Left colon (tissue), 2 donors: ENCODE data around the gene ID4. TPM values are rescaled to one million over a fixed set of nuclear protein-coding genes. Genes with fewer than 3 reads are reported as not detected.

ENCODE experiments used
- ATAC-seq: fragments of 200-7000 bp; cut with Tn5 transposase; one replicate; pipeline ENCODE4 v1.9.1; 2020; ENCODE audit warnings: mild to moderate bottlenecking, moderate library complexity
- DNase-seq, 2 donors: peaks; one replicate each; pipeline ENCODE4 v3.0.0-alpha.2; 2020
- intact Hi-C, 2 donors: fragments of 100-400 bp; cut with DNase I in 1 of 2; cut with micrococcal nuclease in 1 of 2; formaldehyde crosslinking; loops; one replicate each; pipeline versions ENCODE4 v1.11.2 to v1.14.0; 2022; cut with DNase I, micrococcal nuclease
- long read RNA-seq: library from polyadenylated mRNA; unstranded; transcript quantifications from one replicate; pipeline ENCODE4 v2.0.0, GENCODE V29; 2021
- total RNA-seq, 2 donors: library from RNA; stranded (reverse); fragmentation: NEBNext Ultra II Directional; extraction: Animal tissue kit (Norgen Biotek cat#: 25700); gene quantifications; one replicate each; pipeline ENCODE4 v1.2.1, GENCODE V29; 2021
- donor health status: DM: no; HTN: no; CAD: no.
- donor health status: DM: yes; HTN: yes; CAD: no.

Gene ID4
- total RNA-seq, result 1 to 10 TPM; 2.8 to 7.1 TPM
- long read RNA-seq, transcript ID4-201 (3 exons, 2,344 nt), result major isoform, 11 of 11 reads
- long read RNA-seq, partial matches to known transcripts, result 0 of 11 reads
- long read RNA-seq, other reads (novel, unspliced or antisense), result 0 of 11 reads

DNA sequence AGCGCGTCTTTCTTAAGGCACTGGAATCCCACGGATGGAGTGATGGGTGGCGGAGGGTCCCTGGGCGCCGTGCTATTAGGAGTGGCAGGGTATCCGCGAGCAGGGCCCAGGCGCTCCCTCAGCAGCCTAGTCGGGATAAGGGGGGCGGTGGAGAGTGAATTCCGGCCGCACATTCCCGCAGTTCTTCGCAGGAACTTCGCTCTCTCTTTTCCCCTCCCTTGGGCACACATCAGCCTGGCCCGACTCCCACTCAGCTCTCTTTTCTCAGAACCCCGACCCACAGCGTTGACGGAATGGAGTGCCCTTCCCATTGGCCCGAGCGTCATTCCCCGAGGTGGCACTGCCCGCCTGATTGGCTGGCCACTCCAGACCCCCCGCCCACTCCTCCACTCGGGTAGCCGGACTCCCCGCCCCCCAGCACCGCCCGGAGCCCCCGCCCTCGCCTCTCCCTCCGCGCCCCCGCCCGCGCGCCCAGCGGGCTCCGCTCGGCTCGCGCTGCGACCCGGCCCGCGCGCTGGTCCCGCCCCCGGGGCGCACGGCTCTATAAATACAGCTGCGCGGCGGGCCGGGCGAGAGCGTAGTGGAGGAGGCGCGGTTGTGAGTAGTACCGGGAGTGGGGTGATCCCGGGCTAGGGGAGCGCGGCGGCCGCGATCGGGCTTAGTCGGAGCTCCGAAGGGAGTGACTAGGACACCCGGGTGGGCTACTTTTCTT is at the start of gene ID4:
TSS of gene ID4 (plus strand) at position 572 of the 712 bp plus-strand sequence. CDS start 385 bp downstream, outside the sequence.
- peak; percentile 85 to 89 for DNase-seq
- intact Hi-C loops, result no loop called here
- ATAC-seq, result peak; percentile 87

DNA sequence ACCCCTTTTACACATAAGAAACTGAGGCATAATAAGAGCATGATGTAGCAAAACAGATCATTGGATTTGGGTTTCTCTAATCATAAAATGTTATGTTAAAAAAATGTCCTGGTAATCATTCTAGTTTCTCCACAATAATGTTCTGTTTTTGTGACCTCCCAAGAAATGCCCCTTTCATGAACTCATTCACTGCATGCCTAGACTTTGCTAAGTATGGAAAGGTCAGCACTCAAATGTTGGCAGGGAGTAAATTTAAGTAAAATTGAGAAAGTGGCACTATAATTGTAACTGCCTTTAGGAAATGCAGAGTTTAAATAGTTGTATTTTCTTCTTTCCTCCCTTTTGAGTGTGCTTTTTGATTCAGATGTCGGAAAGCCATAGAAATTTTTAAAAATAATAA is 48.5 kb upstream of the ID4 start:
- ATAC-seq (no peak), DNase-seq (no peak)
- intact Hi-C loops, result no loop called here

DNA sequence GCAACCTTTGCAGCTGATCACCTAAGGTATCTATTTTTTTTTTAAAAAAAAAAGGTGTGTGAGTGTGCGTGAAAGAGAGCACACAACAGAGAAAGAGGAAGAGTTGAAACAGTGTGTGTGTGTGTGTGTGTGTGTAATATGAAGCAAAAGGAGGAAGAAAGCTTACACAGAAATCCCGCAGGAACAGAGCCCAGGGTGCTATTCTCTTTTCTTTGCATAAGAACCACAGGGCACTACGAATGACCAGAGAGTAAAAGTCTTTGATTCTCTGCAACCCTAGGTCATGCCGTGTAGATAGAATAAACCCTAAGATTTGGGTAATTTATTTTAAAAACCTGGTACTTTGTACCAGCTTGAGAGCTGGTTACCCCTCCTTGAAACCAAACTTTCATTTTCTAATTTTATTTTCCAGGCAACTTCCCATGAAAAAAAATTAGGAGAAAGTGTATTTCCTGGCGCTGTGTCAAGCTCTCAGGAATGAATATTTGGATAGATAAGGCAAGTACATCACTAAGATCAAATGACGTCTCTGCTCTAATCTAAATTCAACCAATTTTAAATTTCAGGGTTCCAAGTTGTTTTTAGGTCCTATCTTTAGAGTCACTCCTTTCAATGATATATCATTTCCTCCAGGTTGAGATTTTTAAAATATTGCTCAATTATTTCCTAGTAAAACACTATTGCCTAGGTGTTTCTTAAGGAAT is 47.9 kb upstream of the ID4 start:
- intact Hi-C loops, result no loop called here
- ATAC-seq (no peak), DNase-seq (no peak)

GRCh38 chr6:19791267-19791666 is 45.9 kb upstream of the ID4 start:
- DNase-seq (no peak), ATAC-seq (no peak)
- intact Hi-C loops, result no loop called here

- no peak for DNase-seq
- intact Hi-C loops, result no loop called here
Measured at GRCh38 chr6:19795211-19795610, 42.0 kb upstream of the ID4 start.

DNA sequence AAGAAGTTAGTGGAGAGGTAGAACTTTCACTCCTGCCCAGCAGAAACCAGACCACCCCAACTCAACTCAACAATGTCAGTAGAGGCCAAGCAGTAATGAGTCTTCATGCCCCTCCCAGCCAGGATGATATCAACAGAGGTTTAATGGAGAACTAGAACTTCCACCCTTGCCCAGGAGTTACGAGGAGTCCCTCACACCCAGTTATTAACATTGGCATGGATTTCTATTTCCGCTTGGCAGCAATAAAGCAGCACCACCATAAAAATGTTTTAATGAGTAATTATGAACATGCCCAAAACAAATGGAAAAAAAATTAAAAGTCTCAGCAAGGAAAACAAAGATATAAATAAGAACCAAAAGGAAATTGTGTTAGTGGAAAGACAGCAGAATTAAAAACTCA is 40.7 kb upstream of the ID4 start:
- ATAC-seq (peak; percentile 83), DNase-seq (no peak)
- intact Hi-C loops, result no loop called here

More at GRCh38 chr6:19795211-19795610, 42.0 kb upstream of the ID4 start:
- no peak for ATAC-seq

DNA sequence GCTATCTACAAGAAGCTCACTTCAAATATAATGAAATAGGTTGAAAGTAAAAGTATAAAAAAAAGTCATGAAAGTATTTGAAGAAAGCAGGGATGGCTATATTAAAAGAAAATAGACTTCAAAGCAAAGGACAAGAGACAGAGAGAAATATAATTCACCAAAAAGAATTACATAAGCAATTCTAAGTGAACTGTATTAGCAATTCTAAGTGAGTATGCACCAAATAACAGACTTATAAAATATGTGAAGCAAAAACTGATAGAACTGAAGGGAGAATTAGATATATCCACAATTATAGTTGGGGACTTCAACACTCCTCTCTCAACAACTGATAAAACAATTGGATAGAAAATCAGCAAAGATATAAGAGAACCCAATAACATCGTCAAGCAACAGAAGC is 38.8 kb upstream of the ID4 start:
- no peak for ATAC-seq
- DNase-seq, result no peak
- intact Hi-C loops, result no loop called here

- intact Hi-C loops, result no loop called here
- ATAC-seq (no peak), DNase-seq (no peak)
Measured at GRCh38 chr6:19802656-19803055, 34.5 kb upstream of the ID4 start.

GRCh38 chr6:19803331-19804204 is 33.6 kb upstream of the ID4 start:
- ATAC-seq (no peak), DNase-seq (no peak)
- intact Hi-C loops, result no loop called here

DNA sequence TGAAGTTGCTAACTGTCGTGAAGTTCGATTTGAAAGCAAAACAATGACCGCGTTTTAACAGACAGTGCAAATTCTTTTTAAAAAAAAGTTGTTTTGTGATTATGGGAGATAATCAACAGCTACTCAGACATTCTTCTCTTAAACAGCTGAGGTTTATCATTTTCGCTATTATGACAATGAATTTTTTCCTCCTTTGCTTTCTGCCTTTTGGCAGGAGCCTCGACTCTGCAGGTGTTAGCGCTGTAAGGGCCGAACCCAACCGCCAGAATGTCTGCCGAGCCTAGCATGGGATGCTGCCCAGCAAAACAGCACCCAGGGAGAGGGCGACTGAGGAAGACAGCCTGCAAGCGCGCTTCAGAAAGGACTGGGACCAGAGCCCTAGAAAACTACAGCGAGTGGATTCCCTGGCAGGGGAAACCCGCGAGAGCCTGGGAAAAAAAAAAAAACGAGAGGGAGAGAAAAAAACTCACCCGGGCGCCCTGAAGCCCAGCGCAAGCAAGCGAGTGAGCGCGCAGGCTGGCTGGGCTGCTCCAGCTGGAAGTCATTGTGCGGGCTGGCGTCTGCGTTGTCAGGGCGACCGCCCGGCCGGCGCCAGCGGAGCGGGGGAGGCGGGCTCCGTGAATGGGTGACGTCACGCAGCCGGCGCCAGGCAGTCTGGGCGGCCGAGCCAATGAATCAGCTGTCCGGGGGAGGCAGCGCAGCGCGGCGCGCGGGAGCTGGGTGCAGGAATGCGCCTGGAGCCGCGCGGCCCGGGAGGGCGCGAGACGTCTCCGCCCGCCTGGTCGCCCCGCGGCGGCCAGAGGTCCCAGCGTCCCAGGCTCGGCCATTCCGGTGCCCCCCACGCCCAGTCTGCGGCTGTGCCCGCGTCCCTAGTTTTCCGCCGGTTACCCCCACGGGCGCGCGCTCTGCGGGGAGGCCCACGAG is 32.7 kb upstream of the ID4 start:
- DNase-seq (peak; percentile 91 to 93), ATAC-seq (peak; percentile 99)
- intact Hi-C loops, result no loop called here

GRCh38 chr6:19805129-19805481 is 32.1 kb upstream of the ID4 start:
- no peak for DNase-seq
- intact Hi-C loops, result no loop called here
- ATAC-seq, result peak; percentile 2

DNA sequence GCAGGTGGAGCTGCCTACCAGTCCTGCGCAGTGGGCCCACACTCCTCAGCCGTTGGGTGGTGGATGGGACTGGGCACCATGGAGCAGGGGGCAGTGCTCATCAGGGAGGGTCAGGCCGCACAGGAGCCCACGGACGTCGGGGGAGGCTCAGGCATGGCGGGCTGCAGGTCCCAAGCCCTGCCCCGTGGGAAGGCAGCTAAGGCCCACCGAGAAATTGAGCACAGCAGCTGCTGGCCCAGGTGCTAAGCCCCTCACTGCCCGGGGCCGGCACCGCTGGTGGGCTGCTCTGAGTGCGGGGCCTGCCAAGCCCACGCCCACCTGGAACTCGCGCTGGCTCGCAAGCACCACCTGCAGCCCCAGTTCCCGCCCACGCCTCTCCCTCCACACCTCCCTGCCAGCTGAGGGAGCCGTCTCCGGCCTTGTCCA is 30.2 kb upstream of the ID4 start:
- DNase-seq (no peak), ATAC-seq (no peak)
- intact Hi-C loops, result no loop called here

DNA sequence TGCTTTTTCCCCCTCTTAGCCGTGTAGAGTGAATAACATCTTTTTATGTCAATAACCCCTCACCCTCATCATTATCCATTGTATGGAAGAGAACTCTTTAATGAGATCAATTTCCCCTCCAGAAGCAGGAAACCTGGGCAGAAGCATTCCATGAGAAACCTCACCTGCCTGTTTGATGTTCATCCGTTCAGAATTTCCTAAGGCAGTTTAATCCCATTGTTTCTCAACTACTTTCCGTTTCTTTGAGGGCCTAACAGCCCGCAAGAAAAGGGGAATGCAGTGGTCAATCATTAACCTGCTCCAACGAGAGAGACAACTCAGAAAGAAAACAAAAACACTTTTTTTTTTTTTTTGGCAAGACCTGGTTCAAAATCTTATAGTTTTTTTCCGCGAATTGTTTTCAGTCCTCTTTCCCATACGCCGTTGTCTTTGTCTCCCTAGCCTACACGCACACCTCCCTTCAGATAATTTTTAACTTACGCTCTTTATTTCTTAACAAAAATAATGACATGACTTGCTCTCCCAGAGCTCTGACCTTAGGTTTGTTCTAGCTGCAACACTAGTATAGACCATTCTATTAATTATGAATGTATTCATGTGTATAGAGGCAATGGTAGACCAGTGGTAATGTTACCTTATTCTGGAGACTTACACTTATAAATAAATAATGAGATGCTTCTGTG is 25.6 kb upstream of the ID4 start:
- DNase-seq (no peak), ATAC-seq (peak; percentile 36)
- intact Hi-C loops, result no loop called here

DNA sequence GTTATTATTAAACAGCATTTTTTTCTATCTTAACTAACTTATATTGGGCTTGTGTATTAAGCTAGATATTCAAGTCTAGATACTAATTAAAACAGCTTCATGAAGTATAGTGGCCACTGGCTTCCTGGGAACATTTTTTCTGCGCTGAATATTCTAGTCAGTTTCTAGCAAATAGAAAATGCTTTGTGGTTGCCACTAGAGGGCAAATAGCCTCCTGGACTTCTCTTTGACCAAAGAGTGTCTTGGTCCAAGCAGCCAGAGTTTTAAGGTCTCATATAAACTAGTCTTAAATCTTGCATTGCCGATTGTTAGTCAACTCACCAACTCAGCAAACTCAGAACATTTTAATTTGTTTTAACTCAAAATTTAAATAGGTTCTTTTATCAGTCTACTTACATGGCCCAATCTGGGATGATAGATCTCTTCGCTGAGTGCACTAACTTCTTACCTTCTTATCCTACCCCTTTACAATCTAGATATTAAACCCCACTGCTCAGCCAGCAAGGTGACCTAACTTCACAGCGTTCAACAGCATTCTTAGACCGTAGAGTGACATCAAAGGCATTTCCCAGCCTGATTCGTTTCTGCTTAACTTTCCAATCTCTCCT is 24.6 kb upstream of the ID4 start:
- DNase-seq (no peak), ATAC-seq (peak; percentile 61)
- intact Hi-C loops, result no loop called here

GRCh38 chr6:19818805-19819204 is 18.4 kb upstream of the ID4 start:
- DNase-seq (no peak), ATAC-seq (no peak)
- intact Hi-C loops, result no loop called here

- intact Hi-C loops, result no loop called here
- DNase-seq (no peak), ATAC-seq (no peak)
Measured at GRCh38 chr6:19824058-19824807, 12.9 kb upstream of the ID4 start.

DNA sequence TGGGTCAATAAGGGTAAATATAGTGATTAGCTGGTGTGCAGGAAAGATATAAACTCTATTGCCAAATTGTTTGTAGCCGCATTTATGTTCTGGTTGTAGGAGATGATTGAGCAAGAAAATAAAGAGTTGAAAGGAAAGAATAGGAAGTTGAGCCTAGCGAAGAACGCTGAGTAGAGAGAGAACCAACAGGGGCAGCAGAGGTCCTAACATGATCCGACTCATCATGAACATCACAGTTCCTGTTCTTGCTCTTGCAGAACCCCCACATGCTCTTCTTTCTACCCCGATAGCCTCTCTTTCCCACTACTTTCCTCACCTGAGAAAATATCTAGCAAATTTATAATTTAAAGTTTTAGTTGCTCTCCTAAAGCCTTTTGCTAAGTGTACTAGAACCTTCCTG is 9.9 kb upstream of the ID4 start:
- ATAC-seq, result no peak
- intact Hi-C loops, result no loop called here
- no peak for DNase-seq
